Type B pancreatic cell (in vitro differentiated cells): ENCODE results near the gene SPATA46. TPM values are rescaled to one million over a fixed set of nuclear protein-coding genes. Genes with fewer than 3 reads are reported as not detected.

ENCODE experiments used
- DNase-seq: peaks from one replicate; pipeline ENCODE4 v3.0.0; 2021; ENCODE audit warnings: mixed read lengths; ENCODE audit not compliant: unreplicated experiment; ENCODE audit errors: extremely low spot score
- H3K27ac Mint-ChIP-seq: 2 replicates; pipeline ENCODE4 v1.8.0; 2021; ENCODE audit warnings: mild to moderate bottlenecking, mixed read lengths
- H3K27me3 Mint-ChIP-seq: 2 replicates; pipeline ENCODE4 v1.8.0; 2021; ENCODE audit warnings: mixed read lengths
- H3K36me3 Mint-ChIP-seq: 2 replicates; pipeline ENCODE4 v1.8.0; 2021; ENCODE audit warnings: mixed read lengths
- H3K4me1 Mint-ChIP-seq: one replicate; pipeline ENCODE4 v1.8.0; 2021; ENCODE audit warnings: mixed read lengths; ENCODE audit not compliant: unreplicated experiment
- H3K4me3 Mint-ChIP-seq: 2 replicates; pipeline ENCODE4 v1.8.0; 2021; ENCODE audit warnings: mild to moderate bottlenecking, mixed read lengths
- H3K9me3 Mint-ChIP-seq: 2 replicates; pipeline ENCODE4 v1.8.0; 2021; ENCODE audit warnings: mixed read lengths
- total RNA-seq: library from RNA; stranded (reverse); gene quantifications from 2 replicates; pipeline ENCODE4 v1.2.1, GENCODE V29; 2021; ENCODE audit warnings: low replicate concordance
- TF ChIP-seq, protein P1 (sequence below): fragments of 200-600 bp; sonication (generic); conservative IDR thresholded peaks from 2 replicates; pipeline ENCODE4 v1.5.0; 2021; ENCODE audit warnings: antibody characterized with exemption, mild to moderate bottlenecking

Gene SPATA46
- total RNA-seq, 1 donor from 2014 or later, result not detected

DNA sequence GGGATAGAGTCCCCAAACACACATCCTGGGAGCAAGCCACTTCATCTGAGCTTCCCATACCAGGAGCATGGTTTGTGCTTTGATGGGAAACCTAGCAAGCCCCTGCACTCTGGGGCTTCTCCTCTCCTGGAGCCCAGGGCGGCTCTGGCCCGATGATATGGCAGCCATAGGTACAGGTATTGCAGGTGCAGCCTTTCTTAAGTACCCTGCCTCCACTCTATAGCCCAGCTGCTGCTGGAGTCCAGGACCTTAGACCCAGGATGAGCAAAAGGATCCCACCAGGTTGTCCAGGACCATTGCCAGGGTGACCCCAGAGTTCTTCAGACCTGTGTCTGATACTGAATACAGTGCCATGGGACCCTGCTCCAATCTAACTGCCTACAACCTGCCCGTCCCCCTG is 9.0 kb upstream of the SPATA46 start:
- peaks cover 35% of the 10 kb centered on the region for H3K4me1 Mint-ChIP-seq
- H3K27ac Mint-ChIP-seq, result peak overlapping the region; percentile 83
- peaks cover 5% of the 10 kb centered on the region for H3K9me3 Mint-ChIP-seq
- TF ChIP-seq, protein P1, sequence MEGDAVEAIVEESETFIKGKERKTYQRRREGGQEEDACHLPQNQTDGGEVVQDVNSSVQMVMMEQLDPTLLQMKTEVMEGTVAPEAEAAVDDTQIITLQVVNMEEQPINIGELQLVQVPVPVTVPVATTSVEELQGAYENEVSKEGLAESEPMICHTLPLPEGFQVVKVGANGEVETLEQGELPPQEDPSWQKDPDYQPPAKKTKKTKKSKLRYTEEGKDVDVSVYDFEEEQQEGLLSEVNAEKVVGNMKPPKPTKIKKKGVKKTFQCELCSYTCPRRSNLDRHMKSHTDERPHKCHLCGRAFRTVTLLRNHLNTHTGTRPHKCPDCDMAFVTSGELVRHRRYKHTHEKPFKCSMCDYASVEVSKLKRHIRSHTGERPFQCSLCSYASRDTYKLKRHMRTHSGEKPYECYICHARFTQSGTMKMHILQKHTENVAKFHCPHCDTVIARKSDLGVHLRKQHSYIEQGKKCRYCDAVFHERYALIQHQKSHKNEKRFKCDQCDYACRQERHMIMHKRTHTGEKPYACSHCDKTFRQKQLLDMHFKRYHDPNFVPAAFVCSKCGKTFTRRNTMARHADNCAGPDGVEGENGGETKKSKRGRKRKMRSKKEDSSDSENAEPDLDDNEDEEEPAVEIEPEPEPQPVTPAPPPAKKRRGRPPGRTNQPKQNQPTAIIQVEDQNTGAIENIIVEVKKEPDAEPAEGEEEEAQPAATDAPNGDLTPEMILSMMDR, result no peak
- peak; percentile 39 for DNase-seq
- peaks cover 3% of the 10 kb centered on the region for H3K27me3 Mint-ChIP-seq
- no peak overlapping the region for H3K4me3 Mint-ChIP-seq
- H3K36me3 Mint-ChIP-seq, result peaks cover 15% of the 10 kb centered on the region

DNA sequence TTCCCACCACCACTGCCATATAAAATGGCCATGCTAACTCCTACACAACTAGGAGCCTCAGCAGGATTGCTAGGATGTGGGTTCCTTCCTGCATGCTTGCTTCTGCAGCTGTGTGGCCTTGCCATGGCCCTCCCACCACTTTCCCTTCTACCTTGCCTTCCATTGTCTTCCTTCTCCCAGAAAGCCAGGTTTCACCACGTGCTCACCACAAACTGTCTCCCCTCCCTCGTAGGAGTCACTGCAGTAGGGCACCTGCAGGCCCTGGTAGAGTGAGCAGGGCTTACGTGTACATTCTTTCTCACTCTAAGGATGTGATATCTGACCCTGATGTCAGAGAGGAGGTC is 8.6 kb upstream of the SPATA46 start:
- DNase-seq, result peak; percentile 49
- TF ChIP-seq, protein P1, result no peak
- H3K27me3 Mint-ChIP-seq, result peaks cover under 1% of the 10 kb centered on the region
- no peak overlapping the region for H3K4me3 Mint-ChIP-seq
- peaks cover 35% of the 10 kb centered on the region for H3K4me1 Mint-ChIP-seq
- peaks cover 15% of the 10 kb centered on the region for H3K36me3 Mint-ChIP-seq
- peak overlapping the region; percentile 83 for H3K27ac Mint-ChIP-seq
- peaks cover 5% of the 10 kb centered on the region for H3K9me3 Mint-ChIP-seq

DNA sequence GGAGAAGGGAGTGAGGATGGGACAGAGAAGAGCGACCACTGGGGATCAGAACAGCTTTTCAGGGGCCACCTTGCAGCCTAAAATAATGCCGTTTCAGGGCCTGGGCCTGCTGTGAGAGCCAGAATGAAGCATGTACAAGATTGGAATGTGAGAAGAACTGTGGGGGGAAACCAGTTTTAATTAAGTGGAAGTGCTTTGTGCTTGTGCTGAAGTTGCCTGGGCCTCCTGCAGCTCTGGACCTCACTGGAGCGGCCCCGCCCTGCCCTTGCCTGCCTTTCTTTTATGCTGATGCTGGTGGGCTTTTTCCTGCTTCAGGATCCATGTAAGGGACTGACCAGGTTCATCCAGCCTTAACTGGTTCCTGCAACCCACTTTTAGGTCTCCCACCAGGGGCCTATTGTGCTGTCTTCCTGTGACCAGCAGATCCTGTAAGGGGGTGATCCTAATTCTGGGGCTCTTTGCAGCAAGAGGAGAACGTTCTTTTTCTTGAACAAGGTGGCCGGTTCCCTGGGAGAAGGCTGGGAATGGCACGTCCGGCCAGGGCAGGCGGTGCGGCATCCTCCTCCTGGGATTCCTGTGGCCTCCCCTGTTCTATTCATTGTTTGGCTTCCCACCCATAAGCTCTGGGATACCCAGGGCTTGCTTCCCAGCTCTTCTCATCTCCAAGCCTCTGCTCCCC is 8.1 kb upstream of the SPATA46 start:
- no peaks in the 10 kb centered on the region for H3K27me3 Mint-ChIP-seq
- peaks cover 15% of the 10 kb centered on the region for H3K36me3 Mint-ChIP-seq
- TF ChIP-seq, protein P1, result no peak
- H3K4me1 Mint-ChIP-seq, result peaks cover 35% of the 10 kb centered on the region
- peak overlapping the region; percentile 83 for H3K27ac Mint-ChIP-seq
- H3K9me3 Mint-ChIP-seq, result peaks cover 5% of the 10 kb centered on the region
- DNase-seq, result peak; percentile 52
- H3K4me3 Mint-ChIP-seq, result no peak overlapping the region

DNA sequence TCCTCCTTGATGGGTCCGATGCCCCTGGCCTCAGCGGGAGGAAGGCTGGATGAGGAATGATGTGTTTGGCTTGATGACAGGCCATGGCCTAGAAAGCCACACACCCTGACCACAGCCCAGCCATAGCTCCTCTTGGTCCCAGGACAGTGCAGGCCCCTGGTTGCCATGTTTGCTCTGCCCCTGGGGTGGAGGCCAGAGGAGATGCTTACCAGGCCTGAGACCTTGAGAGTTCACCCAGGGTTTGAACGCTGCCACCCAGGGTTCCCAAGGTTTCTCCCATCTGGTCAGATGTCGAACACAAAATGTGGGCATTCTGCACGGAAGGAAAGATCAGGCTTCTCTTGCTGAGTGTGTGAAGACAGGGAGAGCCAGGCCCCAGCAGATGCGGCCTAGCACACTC is 7.5 kb upstream of the SPATA46 start:
- H3K9me3 Mint-ChIP-seq, result peaks cover 5% of the 10 kb centered on the region
- DNase-seq, result peak; percentile 37
- peaks cover 29% of the 10 kb centered on the region for H3K4me1 Mint-ChIP-seq
- H3K4me3 Mint-ChIP-seq, result no peak overlapping the region
- TF ChIP-seq, protein P1, result no peak
- peaks cover 15% of the 10 kb centered on the region for H3K36me3 Mint-ChIP-seq
- H3K27ac Mint-ChIP-seq, result peak overlapping the region; percentile 78
- H3K27me3 Mint-ChIP-seq, result no peaks in the 10 kb centered on the region

DNA sequence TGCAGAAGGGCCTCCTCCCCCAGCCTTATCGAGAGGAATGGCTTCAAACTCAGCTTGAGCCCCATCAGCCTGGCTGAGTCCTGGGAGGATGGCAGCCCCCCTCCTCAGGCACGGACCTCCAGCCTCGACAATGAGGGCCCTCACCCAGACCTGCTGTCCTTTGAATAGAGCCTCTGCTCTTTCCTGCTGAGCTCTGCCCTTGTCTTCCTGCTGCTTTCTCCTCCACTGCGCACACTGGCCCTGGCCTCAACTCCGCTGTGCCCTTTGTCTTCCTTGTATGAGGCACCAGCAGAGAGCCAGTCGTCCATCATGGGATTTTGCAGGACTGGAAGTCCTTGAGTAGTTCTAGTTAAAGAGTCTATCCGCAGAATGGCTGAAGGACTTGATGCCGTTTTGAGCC is 6.9 kb upstream of the SPATA46 start:
- DNase-seq, result peak; percentile 40
- H3K9me3 Mint-ChIP-seq, result peaks cover 5% of the 10 kb centered on the region
- peaks cover 23% of the 10 kb centered on the region for H3K4me1 Mint-ChIP-seq
- H3K27ac Mint-ChIP-seq, result peak overlapping the region; percentile 78
- TF ChIP-seq, protein P1, result no peak
- H3K27me3 Mint-ChIP-seq, result no peaks in the 10 kb centered on the region
- no peak overlapping the region for H3K4me3 Mint-ChIP-seq
- peaks cover 15% of the 10 kb centered on the region for H3K36me3 Mint-ChIP-seq
